ENCODE results near the gene WIZ.

Gene WIZ

DNA sequence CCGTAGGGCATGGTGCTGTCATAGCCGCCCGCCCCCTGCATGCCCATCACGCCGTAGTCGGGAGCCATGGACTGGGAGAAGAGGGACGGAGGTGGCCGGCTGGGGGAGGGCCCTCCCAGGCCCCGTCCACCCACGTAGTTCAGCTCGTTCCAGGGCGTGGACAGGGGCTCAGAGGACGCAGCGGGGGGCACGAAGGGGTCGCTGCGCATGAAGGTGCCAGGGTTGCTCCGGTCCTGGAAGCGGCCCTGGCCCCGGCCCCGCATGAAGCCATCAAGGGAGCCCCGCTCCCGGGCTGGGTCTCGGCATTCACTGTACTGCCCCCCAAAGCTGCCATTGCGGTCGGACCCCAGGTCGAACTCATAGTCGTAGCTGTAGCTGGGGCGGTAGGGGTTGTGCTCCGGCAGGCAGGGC lies 76.9 kb downstream of the WIZ start:
- DNase-seq: no peak

GRCh38 chr19:15372470-15372869 lies 77.3 kb downstream of the WIZ start:
- DNase-seq: no peak

GRCh38 chr19:15371786-15372380 lies 77.9 kb downstream of the WIZ start:
- DNase-seq: no peak

- no peak for DNase-seq
These were observed 78.6 kb downstream of the WIZ start for GRCh38 chr19:15371119-15371518.
